GM21528 (cell line): Measurements from ENCODE around the gene PLEKHM3.
"Not testable (repeated sequence)": the region's sequence is repeated elsewhere in the genome, so short reads cannot be mapped to it uniquely, and the experiment has no call there.

ENCODE experiments used
- ATAC-seq: cut with Tn5 transposase; IDR thresholded peaks from one replicate; pipeline ENCODE4 v1.9.1; 2021; ENCODE audit warnings: mild to moderate bottlenecking, moderate library complexity; ENCODE audit not compliant: unreplicated experiment, low FRiP score

The PLEKHM3 gene

GRCh38 chr2:207811658-207812057, 213.7 kb downstream of the PLEKHM3 start:
- ATAC-seq: not testable (repeated sequence)

DNA sequence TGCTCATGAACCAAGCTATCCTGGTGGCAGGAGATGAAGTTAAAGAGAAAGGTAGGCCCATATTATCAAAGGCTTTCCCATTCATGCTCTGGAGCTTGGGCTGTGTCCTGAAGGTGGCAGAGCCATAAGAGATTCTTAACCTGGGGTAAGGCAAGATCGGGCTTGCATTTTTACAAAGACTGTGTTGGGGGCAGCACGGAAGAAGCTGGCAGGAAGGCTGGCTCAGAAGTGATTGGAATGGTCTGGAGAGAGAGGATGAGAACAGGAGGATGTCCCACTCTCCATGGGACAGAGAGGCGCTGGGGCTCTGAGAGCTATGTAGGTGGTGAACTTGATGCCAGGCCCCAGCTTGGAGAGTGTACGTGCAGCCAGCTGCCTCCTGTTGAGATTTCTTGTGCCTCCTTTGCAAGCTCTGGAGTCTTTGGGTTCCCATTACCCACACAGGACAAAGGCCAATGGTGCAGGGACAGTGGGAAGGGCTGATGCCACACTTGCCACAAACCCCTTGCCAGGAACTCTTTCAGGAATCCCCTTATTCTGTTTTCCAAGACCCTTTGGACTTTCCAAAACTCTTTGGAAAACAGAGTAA, 215.0 kb downstream of the PLEKHM3 start:
- ATAC-seq: no peak

DNA sequence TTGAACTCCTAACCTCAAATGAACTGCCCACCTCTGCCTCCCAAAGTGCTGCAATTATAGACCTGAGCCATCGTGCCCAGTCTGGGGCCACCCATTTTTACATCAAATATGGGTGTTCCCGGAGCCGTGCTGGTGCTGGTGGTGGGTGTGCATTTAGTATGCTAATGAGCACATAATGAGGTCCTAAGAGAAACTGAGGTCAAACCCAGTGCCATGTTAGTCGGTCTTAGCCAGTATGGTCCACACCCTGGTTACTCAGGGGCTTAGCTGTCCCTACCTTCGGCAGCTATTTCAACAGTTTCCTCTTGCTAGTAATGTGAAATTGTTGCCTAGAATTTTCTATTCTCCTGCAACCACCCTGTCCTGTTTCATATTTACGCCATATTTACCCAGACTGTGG, 217.2 kb downstream of the PLEKHM3 start:
- no peak for ATAC-seq

GRCh38 chr2:207807516-207807915, 217.8 kb downstream of the PLEKHM3 start:
- no peak for ATAC-seq

- no peak for ATAC-seq
Measured at GRCh38 chr2:207805566-207806226, 219.6 kb downstream of the PLEKHM3 start.

DNA sequence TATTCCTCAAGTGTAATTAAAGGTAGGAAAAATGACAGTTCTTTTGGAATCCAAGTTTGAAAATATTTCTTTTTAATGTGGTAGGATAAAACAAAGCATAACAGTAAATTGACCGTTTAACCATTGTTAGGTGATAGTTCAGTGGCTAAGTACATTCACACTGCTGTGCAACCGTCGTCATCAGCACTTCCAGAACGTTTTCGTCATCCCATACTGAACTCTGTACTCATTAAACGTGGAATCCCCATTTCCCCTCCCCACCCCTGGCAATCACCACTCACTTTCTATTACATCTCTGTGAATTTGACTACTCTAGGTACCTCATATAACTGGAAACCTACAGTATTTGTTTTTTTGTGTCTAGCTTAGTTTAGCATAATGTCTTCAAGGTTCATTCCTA, 222.7 kb downstream of the PLEKHM3 start:
- ATAC-seq: no peak

GRCh38 chr2:207801259-207801658, 224.1 kb downstream of the PLEKHM3 start:
- ATAC-seq: no peak

- ATAC-seq: no peak
Measured at GRCh38 chr2:207796585-207797350, 228.6 kb downstream of the PLEKHM3 start.

- no peak for ATAC-seq
Measured at GRCh38 chr2:207792244-207792785, 233.0 kb downstream of the PLEKHM3 start.

GRCh38 chr2:207791579-207792243, 233.6 kb downstream of the PLEKHM3 start:
- no peak for ATAC-seq

DNA sequence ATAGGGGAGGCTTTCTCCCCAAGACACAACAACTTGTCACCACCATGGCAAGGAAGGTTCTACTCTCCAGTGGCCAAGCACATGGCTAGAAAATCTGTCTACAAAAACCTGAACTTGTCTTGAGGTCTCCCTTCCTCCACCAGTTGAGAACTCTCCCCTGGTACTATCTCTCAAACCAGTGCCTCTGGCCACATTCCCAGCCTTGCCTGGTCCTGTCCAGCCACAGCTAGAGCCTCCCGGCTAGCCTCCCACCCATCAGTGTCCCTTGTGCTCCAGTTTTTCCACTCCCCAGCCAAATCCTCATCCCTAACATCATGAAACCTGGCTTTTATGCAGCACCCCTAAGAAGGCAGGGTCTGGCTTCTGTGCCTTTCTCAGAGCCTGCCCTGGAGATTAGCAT, 234.4 kb downstream of the PLEKHM3 start:
- ATAC-seq: no peak

DNA sequence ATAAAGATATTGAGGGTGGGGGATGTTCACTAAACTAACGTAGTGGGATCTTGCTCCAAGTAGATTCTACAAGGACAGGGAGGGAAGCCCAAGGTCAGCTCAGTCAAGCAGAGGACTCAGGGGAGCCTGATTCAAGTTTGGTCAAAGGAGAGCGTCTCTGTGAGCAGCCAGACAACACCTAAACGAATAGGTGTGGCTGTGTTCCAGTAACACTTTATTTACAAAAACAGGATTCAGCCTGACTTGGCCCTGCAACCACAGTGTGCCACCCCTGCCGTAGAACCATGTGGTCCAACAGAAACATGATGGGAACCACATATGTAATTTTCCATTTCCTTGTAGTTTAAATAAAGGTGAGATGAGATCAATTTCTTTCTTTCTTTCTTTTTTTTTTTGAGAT, 237.5 kb downstream of the PLEKHM3 start:
- ATAC-seq: no peak

- ATAC-seq: no peak
Measured at GRCh38 chr2:207787017-207787416, 238.3 kb downstream of the PLEKHM3 start.

- ATAC-seq: no peak
Measured at GRCh38 chr2:207784898-207785297, 240.4 kb downstream of the PLEKHM3 start.

- ATAC-seq: no peak
Measured at GRCh38 chr2:207783514-207783913, 241.8 kb downstream of the PLEKHM3 start.

GRCh38 chr2:207782238-207783030, 242.9 kb downstream of the PLEKHM3 start:
- no peak for ATAC-seq

- no peak for ATAC-seq
Measured at GRCh38 chr2:207779523-207779922, 245.8 kb downstream of the PLEKHM3 start.

- no peak for ATAC-seq
Measured at GRCh38 chr2:207778298-207778882, 246.9 kb downstream of the PLEKHM3 start.

DNA sequence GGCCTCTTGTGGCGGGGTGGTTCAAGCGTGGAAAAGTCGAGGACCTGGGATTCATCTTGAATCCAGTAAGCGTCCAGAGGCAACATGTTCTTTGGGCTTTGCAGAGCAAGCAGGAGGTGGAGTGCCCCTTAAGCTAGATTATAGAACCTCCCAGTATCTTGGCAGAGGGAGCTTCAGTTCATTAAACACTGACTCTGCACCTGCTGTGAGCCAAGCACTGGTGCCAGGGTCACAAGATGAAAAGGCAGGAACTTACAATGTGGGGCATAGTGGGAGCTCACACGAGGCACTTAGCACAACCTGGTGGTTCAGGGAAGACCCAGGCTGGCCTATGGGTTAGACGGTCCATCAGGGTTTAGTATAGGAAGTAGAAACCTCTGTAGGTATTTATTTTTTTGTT, 248.2 kb downstream of the PLEKHM3 start:
- no peak for ATAC-seq

DNA sequence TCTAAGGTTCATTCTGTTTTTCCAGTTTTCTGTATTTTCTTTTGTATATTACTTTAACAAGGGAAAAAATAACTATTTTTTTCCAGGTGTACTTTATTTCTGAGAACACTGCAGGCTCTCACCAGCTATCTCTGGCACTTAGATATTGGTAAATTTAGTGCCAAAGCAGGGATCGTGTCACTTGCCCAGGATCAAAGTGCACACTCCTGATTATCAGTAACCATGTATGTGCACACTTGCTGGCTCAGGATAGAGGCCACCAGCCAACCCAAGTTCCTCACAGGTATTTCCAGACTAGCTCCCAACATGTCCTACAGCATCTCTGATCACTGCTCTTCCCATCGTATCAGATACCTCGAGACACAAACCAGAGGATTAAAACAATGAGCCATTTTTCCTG, 249.9 kb downstream of the PLEKHM3 start:
- ATAC-seq: no peak
